Activated T-cell treated with anti-CD3 and anti-CD28 coated beads, Interleukin-2, amount 50 U/mL, for 24 hours (primary cell): ENCODE data around the gene CAV3.

ENCODE experiments used
- DNase-seq: peaks from one replicate; pipeline ENCODE4 v3.0.0-alpha.2; 2020
- H3K27ac Mint-ChIP-seq: 2 replicates; pipeline ENCODE4 v1.8.0; 2020; ENCODE audit warnings: mild to moderate bottlenecking, mixed read lengths
- H3K27me3 Mint-ChIP-seq: 2 replicates; pipeline ENCODE4 v1.8.0; 2020; ENCODE audit warnings: mixed read lengths
- H3K36me3 Mint-ChIP-seq: 2 replicates; pipeline ENCODE4 v1.8.0; 2020; ENCODE audit warnings: low read depth, mixed read lengths
- H3K4me1 Mint-ChIP-seq: 2 replicates; pipeline ENCODE4 v1.8.0; 2020; ENCODE audit warnings: low read depth, mixed read lengths
- H3K4me3 Mint-ChIP-seq: 2 replicates; pipeline ENCODE4 v1.8.0; 2020; ENCODE audit warnings: mild to moderate bottlenecking, moderate library complexity, mixed read lengths
- H3K9me3 Mint-ChIP-seq: 2 replicates; pipeline ENCODE4 v1.8.0; 2020; ENCODE audit warnings: mixed read lengths

CAV3 gene

DNA sequence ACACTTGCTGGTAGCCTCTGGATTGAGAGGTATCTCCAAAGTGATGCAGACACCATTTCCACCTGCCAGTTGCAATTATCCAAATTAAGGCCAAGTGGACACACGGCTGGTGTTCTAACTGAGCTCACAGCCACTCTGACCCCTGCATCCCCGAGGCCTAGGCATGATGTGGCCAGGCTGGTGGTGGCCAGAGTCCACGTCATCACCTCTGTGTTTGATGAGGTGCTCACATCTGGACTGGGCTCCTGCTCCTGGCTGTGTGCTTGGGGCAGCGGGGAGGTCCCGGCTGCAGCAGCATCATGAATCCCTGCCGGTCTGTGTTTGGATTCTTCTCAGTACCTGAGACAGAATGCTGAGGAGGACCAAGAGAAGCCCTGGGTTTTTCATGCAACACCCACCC lies 30.9 kb downstream of the CAV3 start:
- H3K27me3 Mint-ChIP-seq = peaks cover 33% of the 10 kb centered on the region
- no peak overlapping the region for H3K4me3 Mint-ChIP-seq
- DNase-seq = no peak
- H3K9me3 Mint-ChIP-seq = no peaks in the 10 kb centered on the region
- peaks cover 14% of the 10 kb centered on the region for H3K4me1 Mint-ChIP-seq
- no peak overlapping the region for H3K27ac Mint-ChIP-seq
- H3K36me3 Mint-ChIP-seq = no peaks in the 10 kb centered on the region

GRCh38 chr3:8765528-8765927 lies 31.9 kb downstream of the CAV3 start:
- no peak overlapping the region for H3K4me3 Mint-ChIP-seq
- no peaks in the 10 kb centered on the region for H3K9me3 Mint-ChIP-seq
- DNase-seq = no peak
- H3K4me1 Mint-ChIP-seq = peaks cover 16% of the 10 kb centered on the region
- H3K27ac Mint-ChIP-seq = no peak overlapping the region
- H3K36me3 Mint-ChIP-seq = no peaks in the 10 kb centered on the region
- peaks cover 43% of the 10 kb centered on the region for H3K27me3 Mint-ChIP-seq

GRCh38 chr3:8766148-8766547 lies 32.5 kb downstream of the CAV3 start:
- DNase-seq = no peak
- H3K27me3 Mint-ChIP-seq = peaks cover 48% of the 10 kb centered on the region
- no peaks in the 10 kb centered on the region for H3K36me3 Mint-ChIP-seq
- no peaks in the 10 kb centered on the region for H3K9me3 Mint-ChIP-seq
- peaks cover 16% of the 10 kb centered on the region for H3K4me1 Mint-ChIP-seq
- no peak overlapping the region for H3K4me3 Mint-ChIP-seq
- no peak overlapping the region for H3K27ac Mint-ChIP-seq

DNA sequence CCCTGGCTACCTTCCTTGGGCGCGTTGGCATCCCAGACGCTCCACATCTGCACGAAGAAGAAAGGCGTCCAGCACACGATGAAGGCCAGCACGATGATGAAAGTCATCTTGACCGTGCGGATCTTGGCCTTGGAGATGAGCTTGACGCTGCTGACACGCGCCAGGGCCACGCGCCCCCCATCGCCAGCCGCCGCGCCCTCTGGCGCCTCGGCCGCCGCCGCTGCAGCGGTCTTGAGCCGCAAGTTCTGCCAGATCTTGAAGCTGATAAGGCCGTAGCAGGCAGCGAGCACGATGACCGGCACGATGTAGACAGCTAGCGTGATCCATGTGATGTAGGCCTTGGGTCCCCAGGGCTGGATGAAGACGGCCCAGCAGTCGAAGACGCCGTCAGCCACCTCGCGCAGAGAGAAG lies 33.7 kb downstream of the CAV3 start:
- H3K4me1 Mint-ChIP-seq = peaks cover 16% of the 10 kb centered on the region
- H3K4me3 Mint-ChIP-seq = no peak overlapping the region
- H3K27me3 Mint-ChIP-seq = peaks cover 56% of the 10 kb centered on the region
- no peaks in the 10 kb centered on the region for H3K9me3 Mint-ChIP-seq
- no peak for DNase-seq
- no peak overlapping the region for H3K27ac Mint-ChIP-seq
- no peaks in the 10 kb centered on the region for H3K36me3 Mint-ChIP-seq

- Mint-ChIP-seq H3K27me3 (peaks cover 56% of the 10 kb centered on the region), H3K4me1 (peaks cover 16% of the 10 kb centered on the region), H3K4me3 (no peak overlapping the region), H3K9me3 (no peaks in the 10 kb centered on the region), H3K36me3 (no peaks in the 10 kb centered on the region), H3K27ac (no peak overlapping the region)
- peak; percentile 36 for DNase-seq
Measured at GRCh38 chr3:8767667-8768363, 34.2 kb downstream of the CAV3 start.

- H3K27me3 Mint-ChIP-seq = peaks cover 59% of the 10 kb centered on the region
- no peaks in the 10 kb centered on the region for H3K9me3 Mint-ChIP-seq
- no peak overlapping the region for H3K27ac Mint-ChIP-seq
- no peaks in the 10 kb centered on the region for H3K36me3 Mint-ChIP-seq
- no peak for DNase-seq
- peaks cover 16% of the 10 kb centered on the region for H3K4me1 Mint-ChIP-seq
- H3K4me3 Mint-ChIP-seq = peak overlapping the region; percentile 59
Measured at GRCh38 chr3:8768364-8769087, 34.9 kb downstream of the CAV3 start.

GRCh38 chr3:8769088-8769822 lies 35.7 kb downstream of the CAV3 start, which contains the start of gene OXTR:
OXTR (minus strand) TSS chr3:8769613; CDS start chr3:8768187, 1,426 bp downstream.
- peak within 1 kb of the TSS; percentile 59 for H3K4me3 Mint-ChIP-seq
- peaks cover 16% of the 10 kb centered on the region for H3K4me1 Mint-ChIP-seq
- H3K36me3 Mint-ChIP-seq = no peaks in the 10 kb centered on the region
- peak; percentile 77 for DNase-seq
- H3K27ac Mint-ChIP-seq = no peak within 1 kb of the TSS
- no peaks in the 10 kb centered on the region for H3K9me3 Mint-ChIP-seq
- H3K27me3 Mint-ChIP-seq = peaks cover 60% of the 10 kb centered on the region

- no peak overlapping the region for H3K4me3 Mint-ChIP-seq
- no peaks in the 10 kb centered on the region for H3K9me3 Mint-ChIP-seq
- H3K36me3 Mint-ChIP-seq = no peaks in the 10 kb centered on the region
- H3K27me3 Mint-ChIP-seq = peaks cover 47% of the 10 kb centered on the region
- no peak overlapping the region for H3K27ac Mint-ChIP-seq
- peaks cover 7% of the 10 kb centered on the region for H3K4me1 Mint-ChIP-seq
- no peak for DNase-seq
Measured at GRCh38 chr3:8773941-8774542, 40.4 kb downstream of the CAV3 start.

GRCh38 chr3:8775181-8775580 lies 41.6 kb downstream of the CAV3 start:
- no peak overlapping the region for H3K27ac Mint-ChIP-seq
- H3K4me1 Mint-ChIP-seq = no peaks in the 10 kb centered on the region
- H3K4me3 Mint-ChIP-seq = no peak overlapping the region
- no peak for DNase-seq
- H3K9me3 Mint-ChIP-seq = no peaks in the 10 kb centered on the region
- H3K27me3 Mint-ChIP-seq = peaks cover 36% of the 10 kb centered on the region
- H3K36me3 Mint-ChIP-seq = no peaks in the 10 kb centered on the region

DNA sequence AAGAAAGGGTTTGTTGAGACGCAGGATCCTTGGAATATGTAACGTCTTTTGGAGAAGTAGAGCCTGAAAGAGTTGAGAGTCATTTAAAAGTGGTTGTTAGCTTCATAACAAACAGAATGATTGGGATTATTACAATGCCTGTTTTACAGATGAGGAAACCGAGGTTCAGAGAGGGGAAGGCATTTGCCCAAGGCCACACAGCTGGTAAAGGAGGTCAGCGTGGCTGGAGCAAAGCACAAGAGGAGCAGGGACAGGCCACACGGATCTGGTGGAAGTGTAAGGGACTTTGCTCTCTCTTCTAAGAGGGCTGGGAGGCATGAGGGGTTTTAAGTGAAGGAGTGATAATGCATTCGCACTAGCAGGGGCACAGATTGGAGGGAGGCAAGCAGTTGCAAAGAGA lies 42.0 kb downstream of the CAV3 start:
- Mint-ChIP-seq H3K9me3 (no peaks in the 10 kb centered on the region), H3K27ac (no peak overlapping the region), H3K36me3 (no peaks in the 10 kb centered on the region), H3K4me1 (no peaks in the 10 kb centered on the region), H3K27me3 (peaks cover 32% of the 10 kb centered on the region), H3K4me3 (no peak overlapping the region)
- DNase-seq = no peak

DNA sequence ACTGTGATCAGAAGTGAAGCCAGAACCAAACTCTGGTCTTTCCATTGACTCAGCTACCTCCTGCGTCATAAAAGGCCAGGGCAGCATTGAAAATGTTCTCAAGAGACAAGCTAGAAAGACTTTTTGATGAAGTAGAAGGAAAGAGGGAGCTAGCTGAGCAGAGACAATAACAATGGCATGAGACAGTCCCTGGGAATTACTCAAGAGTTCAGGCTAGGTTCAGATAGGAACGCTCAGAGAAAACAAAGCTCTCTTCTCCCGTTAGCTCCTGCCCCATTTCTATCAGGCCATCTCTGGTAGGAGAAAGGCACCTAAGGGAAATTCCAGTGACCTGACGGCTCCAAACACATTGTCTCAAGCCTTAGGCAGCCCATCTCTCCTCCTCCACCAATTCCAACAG lies 42.8 kb downstream of the CAV3 start:
- Mint-ChIP-seq H3K27me3 (peaks cover 25% of the 10 kb centered on the region), H3K27ac (no peak overlapping the region), H3K9me3 (no peaks in the 10 kb centered on the region), H3K4me1 (no peaks in the 10 kb centered on the region), H3K4me3 (no peak overlapping the region), H3K36me3 (no peaks in the 10 kb centered on the region)
- DNase-seq = no peak

- no peak overlapping the region for H3K27ac Mint-ChIP-seq
- no peaks in the 10 kb centered on the region for H3K4me1 Mint-ChIP-seq
- H3K9me3 Mint-ChIP-seq = no peaks in the 10 kb centered on the region
- no peak overlapping the region for H3K4me3 Mint-ChIP-seq
- H3K27me3 Mint-ChIP-seq = peaks cover 19% of the 10 kb centered on the region
- no peak for DNase-seq
- H3K36me3 Mint-ChIP-seq = no peaks in the 10 kb centered on the region
Measured at GRCh38 chr3:8777201-8777977, 43.8 kb downstream of the CAV3 start.

GRCh38 chr3:8777978-8778267 lies 44.3 kb downstream of the CAV3 start:
- Mint-ChIP-seq H3K36me3 (no peaks in the 10 kb centered on the region), H3K4me3 (no peak overlapping the region), H3K27ac (no peak overlapping the region), H3K4me1 (no peaks in the 10 kb centered on the region), H3K27me3 (peaks cover 19% of the 10 kb centered on the region), H3K9me3 (no peaks in the 10 kb centered on the region)
- no peak for DNase-seq

DNA sequence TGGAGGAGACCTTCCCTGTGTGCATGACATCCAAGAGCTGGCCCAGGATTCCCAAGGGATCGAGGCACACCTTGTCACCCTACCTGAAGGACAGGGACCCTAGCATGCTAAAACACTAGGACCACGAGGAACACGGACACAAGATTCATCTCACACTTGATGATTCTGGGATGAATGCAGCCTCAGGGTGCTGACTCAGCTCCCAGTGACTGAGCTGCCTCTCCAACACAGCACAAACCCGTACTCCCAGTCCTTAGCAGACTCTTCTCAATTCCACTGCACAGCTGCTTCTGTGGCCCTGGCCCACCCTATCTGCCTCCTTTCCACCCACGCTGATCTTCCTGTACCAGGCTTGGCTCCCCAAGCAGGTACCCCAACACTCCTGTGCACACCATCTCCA lies 44.9 kb downstream of the CAV3 start:
- H3K27ac Mint-ChIP-seq = no peak overlapping the region
- peaks cover 17% of the 10 kb centered on the region for H3K27me3 Mint-ChIP-seq
- no peaks in the 10 kb centered on the region for H3K9me3 Mint-ChIP-seq
- no peaks in the 10 kb centered on the region for H3K36me3 Mint-ChIP-seq
- no peak for DNase-seq
- H3K4me1 Mint-ChIP-seq = no peaks in the 10 kb centered on the region
- no peak overlapping the region for H3K4me3 Mint-ChIP-seq
